Measurements from ENCODE around the gene RHOU. TPM values are rescaled to one million over a fixed set of nuclear protein-coding genes. Genes with fewer than 3 reads are reported as not detected.

Gene RHOU
- total and polyA plus RNA-seq, 10 of the 15 experiments (the other 5 are each of a cell fraction or from before 2014, with no cell fraction given), result not detected

DNA sequence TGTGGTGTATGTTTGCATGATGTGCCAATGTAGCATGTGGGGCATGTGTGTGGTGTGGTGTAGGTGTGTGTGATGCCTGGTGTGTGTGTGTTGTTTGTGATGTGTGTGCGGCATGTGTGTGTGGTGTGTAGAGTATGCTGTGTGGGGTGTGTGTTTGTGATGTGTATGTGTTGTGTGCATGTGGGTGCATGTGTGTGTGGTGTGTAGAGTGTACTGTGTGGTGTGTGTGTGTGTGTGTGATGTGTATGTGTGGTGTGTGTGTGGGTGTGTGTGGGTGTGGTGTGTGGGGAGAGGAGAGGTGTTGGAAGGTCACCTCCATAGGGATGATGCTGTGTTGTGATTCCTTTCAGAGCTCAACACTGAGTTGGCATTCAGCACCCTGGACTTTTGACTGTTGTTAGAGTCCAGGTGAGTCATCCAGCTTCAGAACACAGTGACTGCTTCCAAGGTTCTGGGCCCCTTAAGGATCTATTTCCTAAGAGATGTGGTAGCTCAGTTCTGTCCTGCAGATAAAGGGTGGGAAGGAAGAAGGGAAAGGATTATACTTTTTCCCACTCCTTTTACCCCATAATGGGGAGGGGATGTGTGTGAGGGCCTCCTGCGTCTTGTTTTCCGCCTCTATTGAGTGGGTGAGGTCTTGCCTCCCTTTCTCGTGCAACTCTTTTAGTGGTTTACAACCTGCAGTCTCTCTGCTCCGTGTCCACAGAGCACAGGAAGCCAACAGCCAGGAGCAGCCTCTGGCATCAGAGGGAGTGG is 47.6 kb downstream of the RHOU start:
- H3K4me1 ChIP-seq (ENCODE audit: control insufficient read depth, insufficient read depth, low read length), result no peaks in the 10 kb centered on the region
- H2AFZ ChIP-seq (ENCODE audit: control insufficient read depth, low read depth, low read length), result no peak overlapping the region
- 55% methylated on average over 5 of the region's 5 CpGs for WGBS (ENCODE audit: insufficient coverage, insufficient replicate concordance, low lambda C conversion rate, missing lambda C conversion rate)
- H4K20me1 ChIP-seq (ENCODE audit: control insufficient read depth, insufficient read depth), result no peaks in the 10 kb centered on the region
- in situ Hi-C loops (cut with MboI), result no loop called here
- H3K27ac ChIP-seq (ENCODE audit: control insufficient read depth, insufficient read depth), result no peak overlapping the region
- POLR2A ChIA-PET, result no interaction called here
- DNase-seq (ENCODE audit: low read depth, low spot score), result no peak
- H3K4me3 ChIP-seq, result no peak overlapping the region
- H3K9me3 ChIP-seq (replicated peaks; ENCODE audit: control insufficient read depth, insufficient read depth, low read length), result no peaks in the 10 kb centered on the region
- intact Hi-C loops (cut with micrococcal nuclease; ENCODE audit: unreplicated experiment), result no loop called here
- H3K79me2 ChIP-seq (ENCODE audit: control insufficient read depth, insufficient read depth, low read length), result no peaks in the 10 kb centered on the region
- no peak overlapping the region for H3K9ac ChIP-seq (ENCODE audit: control insufficient read depth, insufficient read depth, low read length)
- SMC1A ChIA-PET (ENCODE audit: uncharacterized antibody, unreplicated experiment), result no interaction called here
- H3K27me3 ChIP-seq (replicated peaks in 1 of 2; ENCODE audit: control insufficient read depth in 2 of 2, insufficient read depth in 2 of 2, low read length in 1 of 2), result peaks cover 0 to 1% of the 10 kb centered on the region in 2 experiments; a peak in 1 of 4 replicates
- no TSS peak for BruUV-seq (replicated peaks)
- FAIRE-seq, result no peak
- ATAC-seq, result no peak
- TF ChIP-seq, protein P1, sequence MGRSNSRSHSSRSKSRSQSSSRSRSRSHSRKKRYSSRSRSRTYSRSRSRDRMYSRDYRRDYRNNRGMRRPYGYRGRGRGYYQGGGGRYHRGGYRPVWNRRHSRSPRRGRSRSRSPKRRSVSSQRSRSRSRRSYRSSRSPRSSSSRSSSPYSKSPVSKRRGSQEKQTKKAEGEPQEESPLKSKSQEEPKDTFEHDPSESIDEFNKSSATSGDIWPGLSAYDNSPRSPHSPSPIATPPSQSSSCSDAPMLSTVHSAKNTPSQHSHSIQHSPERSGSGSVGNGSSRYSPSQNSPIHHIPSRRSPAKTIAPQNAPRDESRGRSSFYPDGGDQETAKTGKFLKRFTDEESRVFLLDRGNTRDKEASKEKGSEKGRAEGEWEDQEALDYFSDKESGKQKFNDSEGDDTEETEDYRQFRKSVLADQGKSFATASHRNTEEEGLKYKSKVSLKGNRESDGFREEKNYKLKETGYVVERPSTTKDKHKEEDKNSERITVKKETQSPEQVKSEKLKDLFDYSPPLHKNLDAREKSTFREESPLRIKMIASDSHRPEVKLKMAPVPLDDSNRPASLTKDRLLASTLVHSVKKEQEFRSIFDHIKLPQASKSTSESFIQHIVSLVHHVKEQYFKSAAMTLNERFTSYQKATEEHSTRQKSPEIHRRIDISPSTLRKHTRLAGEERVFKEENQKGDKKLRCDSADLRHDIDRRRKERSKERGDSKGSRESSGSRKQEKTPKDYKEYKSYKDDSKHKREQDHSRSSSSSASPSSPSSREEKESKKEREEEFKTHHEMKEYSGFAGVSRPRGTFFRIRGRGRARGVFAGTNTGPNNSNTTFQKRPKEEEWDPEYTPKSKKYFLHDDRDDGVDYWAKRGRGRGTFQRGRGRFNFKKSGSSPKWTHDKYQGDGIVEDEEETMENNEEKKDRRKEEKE (IDR thresholded peaks at IDR 0.05), result no peak
- TF ChIP-seq SPI1 (IDR thresholded peaks at IDR 0.05; ENCODE audit: borderline replicate concordance, insufficient read depth, low read depth, low read length) (no peak), TBL1XR1 (IDR thresholded peaks at IDR 0.05; ENCODE audit: low read depth, low read length) (no peak), TARDBP (IDR thresholded peaks at IDR 0.05; ENCODE audit: borderline replicate concordance) (no peak)
- H3K36me3 ChIP-seq (ENCODE audit: control insufficient read depth in 2 of 2, insufficient read depth in 2 of 2, low read length in 1 of 2), result no peaks in the 10 kb centered on the region
- no peak overlapping the region for H3K4me2 ChIP-seq (ENCODE audit: control insufficient read depth, insufficient read depth)
- CTCF ChIA-PET, result no interaction called here
- RAD21 ChIA-PET (ENCODE audit: unreplicated experiment), result no interaction called here

All from GM12878 (cell line).